ENCODE results near the gene VASN.

Gene VASN

DNA sequence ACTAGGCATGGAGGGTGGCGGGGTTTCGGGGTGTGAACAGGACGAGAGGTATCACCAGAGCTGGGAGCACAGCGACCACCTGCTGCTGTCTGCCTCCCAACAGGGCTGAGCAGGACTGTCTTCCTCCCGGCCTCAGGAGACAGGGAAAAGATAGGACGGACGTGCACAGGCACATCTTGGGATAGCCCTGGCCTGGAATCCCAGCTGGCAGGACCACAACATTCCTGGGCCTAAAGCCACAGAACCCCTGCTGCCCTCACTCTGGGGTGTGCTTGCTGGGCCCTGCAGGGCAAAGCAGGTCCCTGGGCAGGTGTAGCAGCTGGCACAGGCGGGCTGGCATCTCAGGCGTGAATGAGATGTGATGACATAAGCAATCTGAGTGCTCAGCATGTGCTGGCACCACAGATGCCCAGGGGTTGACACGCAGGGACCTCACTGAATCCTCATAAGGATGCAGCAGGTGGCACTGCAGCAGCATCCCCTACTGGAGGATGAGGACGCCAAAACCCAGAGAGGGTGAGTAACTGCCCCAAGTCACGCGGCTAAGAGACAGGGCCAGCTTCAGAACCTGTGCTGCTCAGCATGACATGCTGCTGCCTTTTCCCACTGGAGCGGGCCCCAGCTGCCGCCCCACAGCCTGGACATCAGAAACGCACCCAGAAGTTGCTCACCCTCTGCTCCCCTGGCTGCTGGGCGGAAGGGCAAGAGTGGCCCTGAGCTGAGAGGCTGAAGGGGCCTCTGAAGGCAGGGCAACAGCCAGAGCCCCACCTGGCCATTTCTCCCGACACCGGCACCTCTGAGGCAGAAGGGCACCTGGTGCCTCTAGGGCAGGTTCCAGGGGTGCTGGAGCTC lies 37.7 kb downstream of the VASN start:
- 92% methylated on average over 19 of the region's 19 CpGs for WGBS

DNA sequence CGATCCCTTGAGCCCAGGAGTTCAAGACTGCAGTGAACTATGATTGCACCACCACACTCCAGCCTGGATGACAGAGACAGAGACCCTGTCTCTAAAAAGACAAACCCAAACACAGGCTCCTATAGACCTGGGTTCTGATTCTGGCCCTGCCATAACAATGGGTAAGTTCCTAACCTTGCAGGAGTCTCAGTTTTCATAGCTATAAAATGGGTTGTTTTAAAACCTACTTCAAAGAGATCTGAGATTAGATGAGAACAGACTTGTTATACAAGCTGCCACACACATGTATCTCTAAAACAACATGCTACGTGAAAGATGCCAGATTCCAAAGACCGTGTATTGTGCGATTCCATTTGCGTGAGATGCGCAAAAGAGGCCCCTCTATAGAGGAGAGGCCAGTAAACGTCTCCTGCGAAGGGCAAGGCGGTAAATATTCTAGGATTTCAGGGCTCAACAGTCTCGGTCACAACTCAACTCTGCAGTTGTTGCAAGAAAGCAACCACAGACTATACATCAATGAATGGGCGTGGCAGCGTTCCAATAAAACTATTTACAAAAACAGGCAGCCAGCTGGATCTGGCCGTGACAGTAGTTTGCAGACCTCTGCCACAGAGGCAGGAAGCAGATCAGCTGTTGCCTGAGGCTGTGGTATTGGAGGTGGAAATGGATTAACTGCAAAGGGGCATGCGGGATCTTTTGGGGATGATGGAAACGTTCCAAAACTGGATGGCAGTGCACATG lies 38.9 kb downstream of the VASN start:
- no peaks in the 10 kb centered on the region for H3K9me3 ChIP-seq (ENCODE audit: control insufficient read depth, low read length)
- no peak overlapping the region for H3K14ac ChIP-seq (ENCODE audit: low read length in 2 of 2)
- no peak overlapping the region for H3K9ac ChIP-seq (ENCODE audit: low read length)
- no peak overlapping the region for H3K27ac ChIP-seq (ENCODE audit: low read length, poor library complexity, severe bottlenecking)
- H3K23ac ChIP-seq (ENCODE audit: low read length in 2 of 2), result no peak overlapping the region
- H2BK5ac ChIP-seq (ENCODE audit: low read depth, low read length, poor library complexity, severe bottlenecking), result no peak overlapping the region
- no peak overlapping the region for H2AFZ ChIP-seq (ENCODE audit: low read depth, low read length)
- H3K18ac ChIP-seq (ENCODE audit: low read depth in 1 of 2, low read length in 2 of 2), result no peak overlapping the region
- H4K91ac ChIP-seq (ENCODE audit: low read length), result no peak overlapping the region
- H2BK120ac ChIP-seq (ENCODE audit: low read depth, low read length), result no peak overlapping the region
- 50% methylated on average over 15 of the region's 15 CpGs for WGBS
- H2AK5ac ChIP-seq (ENCODE audit: low read length, severe bottlenecking), result no peak overlapping the region
- DNase-seq, result peak; percentile 96
- no peak overlapping the region for H3K4ac ChIP-seq (ENCODE audit: low read depth in 1 of 2, low read length in 2 of 2)
- H2BK15ac ChIP-seq (ENCODE audit: low read depth, poor library complexity, severe bottlenecking), result no peak overlapping the region
- H3K4me3 ChIP-seq (ENCODE audit: insufficient read depth in 1 of 2, low read depth in 1 of 2, low read length in 2 of 2), result no peak overlapping the region
- H2BK12ac ChIP-seq (ENCODE audit: low read length in 2 of 2), result no peak overlapping the region
- peaks cover 27 to 49% of the 10 kb centered on the region in 2 experiments for H3K36me3 ChIP-seq (ENCODE audit: control insufficient read depth in 1 of 2, insufficient read depth in 2 of 2, low read depth in 1 of 2, low read length in 2 of 2)
- no peak overlapping the region for H3K4me2 ChIP-seq (ENCODE audit: low read length, poor library complexity, severe bottlenecking)
- peaks cover 21% of the 10 kb centered on the region for H3K4me1 ChIP-seq (ENCODE audit: control insufficient read depth, insufficient read depth, low read depth, low read length)
- H3K27me3 ChIP-seq (ENCODE audit: control insufficient read depth in 1 of 2, insufficient read depth in 1 of 2, low read length in 2 of 2), result no peaks in the 10 kb centered on the region
- H4K8ac ChIP-seq (ENCODE audit: low read length), result no peak overlapping the region
- H3K79me1 ChIP-seq (replicated peaks; ENCODE audit: low read length, poor library complexity, severe bottlenecking), result peaks cover 33% of the 10 kb centered on the region

More for the DNA sequence above, 37.7 kb downstream of the VASN start:
- H3K27ac ChIP-seq (ENCODE audit: low read length, poor library complexity, severe bottlenecking), result peak overlapping the region; percentile 54
- peaks cover 16% of the 10 kb centered on the region for H3K4me1 ChIP-seq (ENCODE audit: control insufficient read depth, insufficient read depth, low read depth, low read length)
- H2BK5ac ChIP-seq (ENCODE audit: low read depth, low read length, poor library complexity, severe bottlenecking), result no peak overlapping the region
- peak overlapping the region in 1 of 2 experiments; percentile 90 for H3K14ac ChIP-seq (ENCODE audit: low read length in 2 of 2)
- no peaks in the 10 kb centered on the region for H3K27me3 ChIP-seq (ENCODE audit: control insufficient read depth in 1 of 2, insufficient read depth in 1 of 2, low read length in 2 of 2)
- H2AFZ ChIP-seq (ENCODE audit: low read depth, low read length), result no peak overlapping the region
- H3K4me2 ChIP-seq (ENCODE audit: low read length, poor library complexity, severe bottlenecking), result no peak overlapping the region
- peaks cover 26% of the 10 kb centered on the region for H3K79me1 ChIP-seq (replicated peaks; ENCODE audit: low read length, poor library complexity, severe bottlenecking)
- H4K8ac ChIP-seq (ENCODE audit: low read length), result peak overlapping the region; percentile 73
- H2BK120ac ChIP-seq (ENCODE audit: low read depth, low read length), result peak overlapping the region; percentile 45
- peak; percentile 28 for DNase-seq
- peaks cover 37 to 61% of the 10 kb centered on the region in 2 experiments for H3K36me3 ChIP-seq (ENCODE audit: control insufficient read depth in 1 of 2, insufficient read depth in 2 of 2, low read depth in 1 of 2, low read length in 2 of 2)
- no peak overlapping the region for H3K4me3 ChIP-seq (ENCODE audit: insufficient read depth in 1 of 2, low read depth in 1 of 2, low read length in 2 of 2)
- peak overlapping the region in 1 of 2 experiments; percentile 5 for H3K23ac ChIP-seq (ENCODE audit: low read length in 2 of 2)
- H2AK5ac ChIP-seq (ENCODE audit: low read length, severe bottlenecking), result peak overlapping the region; percentile 57
- H2BK12ac ChIP-seq (ENCODE audit: low read length in 2 of 2), result peak overlapping the region; percentile 75
- peak overlapping the region in 1 of 2 experiments; percentile 77 for H3K18ac ChIP-seq (ENCODE audit: low read depth in 1 of 2, low read length in 2 of 2)
- peak overlapping the region; percentile 41 to 46 for H3K4ac ChIP-seq (ENCODE audit: low read depth in 1 of 2, low read length in 2 of 2)
- no peaks in the 10 kb centered on the region for H3K9me3 ChIP-seq (ENCODE audit: control insufficient read depth, low read length)
- H4K91ac ChIP-seq (ENCODE audit: low read length), result peak overlapping the region; percentile 64
- H3K9ac ChIP-seq (ENCODE audit: low read length), result no peak overlapping the region
- H2BK15ac ChIP-seq (ENCODE audit: low read depth, poor library complexity, severe bottlenecking), result peak overlapping the region; percentile 36

DNA sequence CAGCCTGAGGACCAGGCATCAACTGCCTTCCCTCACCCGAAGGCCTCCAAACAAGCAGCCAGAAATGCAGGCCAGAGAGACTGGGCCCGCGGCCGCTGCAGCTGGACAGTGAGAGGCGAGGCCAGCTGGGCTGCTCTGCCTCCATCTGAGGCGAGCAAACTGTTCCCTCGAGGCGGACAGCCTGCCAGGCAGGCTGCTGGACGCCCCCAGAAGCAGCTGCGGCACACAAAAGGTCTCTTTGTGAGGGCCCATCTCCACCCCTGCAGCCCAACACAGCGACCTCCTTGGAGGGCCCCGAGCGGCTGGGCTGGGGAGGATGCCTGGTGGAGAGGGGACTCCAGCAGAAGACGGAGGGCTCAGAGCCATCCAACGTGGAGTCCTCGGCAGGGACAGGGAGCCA lies 40.0 kb downstream of the VASN start:
- Histone ChIP-seq H2AFZ (ENCODE audit: low read depth, low read length) (no peak overlapping the region), H4K91ac (ENCODE audit: low read length) (peak overlapping the region; percentile 88), H2BK12ac (ENCODE audit: low read length in 2 of 2) (peak overlapping the region; percentile 20 to 87), H3K79me1 (replicated peaks; ENCODE audit: low read length, poor library complexity, severe bottlenecking) (peaks cover 39% of the 10 kb centered on the region), H2BK5ac (ENCODE audit: low read depth, low read length, poor library complexity, severe bottlenecking) (no peak overlapping the region), H2BK120ac (ENCODE audit: low read depth, low read length) (peak overlapping the region; percentile 80), H3K4me1 (ENCODE audit: control insufficient read depth, insufficient read depth, low read depth, low read length) (peaks cover 25% of the 10 kb centered on the region), H3K4me3 (ENCODE audit: insufficient read depth in 1 of 2, low read depth in 1 of 2, low read length in 2 of 2) (no peak overlapping the region), H3K27me3 (ENCODE audit: control insufficient read depth in 1 of 2, insufficient read depth in 1 of 2, low read length in 2 of 2) (no peaks in the 10 kb centered on the region), H3K9ac (ENCODE audit: low read length) (peak overlapping the region; percentile 21), H3K23ac (ENCODE audit: low read length in 2 of 2) (no peak overlapping the region), H3K27ac (ENCODE audit: low read length, poor library complexity, severe bottlenecking) (no peak overlapping the region), H3K4me2 (ENCODE audit: low read length, poor library complexity, severe bottlenecking) (no peak overlapping the region), H2BK15ac (ENCODE audit: low read depth, poor library complexity, severe bottlenecking) (peak overlapping the region; percentile 30), H2AK5ac (ENCODE audit: low read length, severe bottlenecking) (no peak overlapping the region), H3K9me3 (ENCODE audit: control insufficient read depth, low read length) (no peaks in the 10 kb centered on the region), H4K8ac (ENCODE audit: low read length) (no peak overlapping the region), H3K14ac (ENCODE audit: low read length in 2 of 2) (peak overlapping the region in 1 of 2 experiments; percentile 61), H3K36me3 (ENCODE audit: control insufficient read depth in 1 of 2, insufficient read depth in 2 of 2, low read depth in 1 of 2, low read length in 2 of 2) (peaks cover 18 to 40% of the 10 kb centered on the region in 2 experiments), H3K18ac (ENCODE audit: low read depth in 1 of 2, low read length in 2 of 2) (peak overlapping the region; percentile 33 to 55), H3K4ac (ENCODE audit: low read depth in 1 of 2, low read length in 2 of 2) (peak overlapping the region; percentile 71 to 72)
- 76% methylated on average over 15 of the region's 16 CpGs for WGBS
- DNase-seq, result peak; percentile 40

DNA sequence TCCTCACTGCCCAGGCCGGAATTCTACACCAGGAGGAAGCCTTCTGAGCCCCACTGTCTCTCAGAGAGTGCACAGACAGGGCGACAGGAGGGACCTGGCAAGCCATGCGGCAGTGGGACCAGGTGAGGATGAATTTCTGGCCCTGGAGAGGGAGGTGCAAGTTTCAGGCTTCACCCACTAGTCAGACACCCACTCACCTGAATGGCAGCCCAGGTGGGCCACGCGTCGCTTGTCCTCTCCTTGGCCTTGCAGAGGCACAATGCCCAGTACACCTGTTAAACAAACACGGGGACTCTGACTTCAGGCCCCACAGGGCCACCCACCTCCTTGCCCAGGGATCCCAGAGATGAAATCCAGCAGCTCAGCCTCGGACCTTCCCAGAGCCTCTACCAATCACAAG lies 40.5 kb downstream of the VASN start:
- Histone ChIP-seq H4K91ac (ENCODE audit: low read length) (peak overlapping the region; percentile 9), H2BK5ac (ENCODE audit: low read depth, low read length, poor library complexity, severe bottlenecking) (no peak overlapping the region), H3K4me2 (ENCODE audit: low read length, poor library complexity, severe bottlenecking) (no peak overlapping the region), H3K18ac (ENCODE audit: low read depth in 1 of 2, low read length in 2 of 2) (no peak overlapping the region), H2AFZ (ENCODE audit: low read depth, low read length) (no peak overlapping the region), H2BK120ac (ENCODE audit: low read depth, low read length) (no peak overlapping the region), H3K9ac (ENCODE audit: low read length) (peak overlapping the region; percentile 21), H2BK12ac (ENCODE audit: low read length in 2 of 2) (peak overlapping the region; percentile 20 to 37), H3K27me3 (ENCODE audit: control insufficient read depth in 1 of 2, insufficient read depth in 1 of 2, low read length in 2 of 2) (no peaks in the 10 kb centered on the region), H3K9me3 (ENCODE audit: control insufficient read depth, low read length) (no peaks in the 10 kb centered on the region), H3K79me1 (replicated peaks; ENCODE audit: low read length, poor library complexity, severe bottlenecking) (peaks cover 39% of the 10 kb centered on the region), H3K14ac (ENCODE audit: low read length in 2 of 2) (no peak overlapping the region), H3K27ac (ENCODE audit: low read length, poor library complexity, severe bottlenecking) (no peak overlapping the region), H2AK5ac (ENCODE audit: low read length, severe bottlenecking) (no peak overlapping the region), H3K23ac (ENCODE audit: low read length in 2 of 2) (no peak overlapping the region), H3K4me3 (ENCODE audit: insufficient read depth in 1 of 2, low read depth in 1 of 2, low read length in 2 of 2) (no peak overlapping the region), H3K4me1 (ENCODE audit: control insufficient read depth, insufficient read depth, low read depth, low read length) (peaks cover 29% of the 10 kb centered on the region), H2BK15ac (ENCODE audit: low read depth, poor library complexity, severe bottlenecking) (no peak overlapping the region), H3K36me3 (ENCODE audit: control insufficient read depth in 1 of 2, insufficient read depth in 2 of 2, low read depth in 1 of 2, low read length in 2 of 2) (peaks cover 17 to 40% of the 10 kb centered on the region in 2 experiments), H4K8ac (ENCODE audit: low read length) (no peak overlapping the region), H3K4ac (ENCODE audit: low read depth in 1 of 2, low read length in 2 of 2) (peak overlapping the region in 1 of 2 experiments; percentile 5)
- 96% methylated on average over 8 of the region's 8 CpGs for WGBS
- DNase-seq, result no peak
